Suprapubic skin (tissue), 3 donors: Measurements from ENCODE around the gene PDE6C.

ENCODE experiments used
- CTCF ChIP-seq, 2 donors: fragments of 200-600 bp in 1 of 2; fragments of 450-650 bp in 1 of 2; sonication (generic) in 1 of 2; IDR thresholded peaks; one replicate each; pipeline ENCODE4 v1.5.1; 2016 to 2019; ENCODE audit warnings: antibody characterized with exemption in 2 of 2, mild to moderate bottlenecking in 1 of 2, moderate library complexity in 1 of 2
- EP300 ChIP-seq: sonication (generic); formaldehyde crosslinking; IDR thresholded peaks from one replicate; pipeline ENCODE4 v1.6.1; 2017; ENCODE audit warnings: antibody characterized with exemption
- POLR2A ChIP-seq, 2 donors: fragments of 450-650 bp; IDR thresholded peaks; one replicate each; pipeline ENCODE4 v1.6.1; 2017; ENCODE audit warnings: antibody characterized with exemption in 2 of 2, mild to moderate bottlenecking in 2 of 2, moderate library complexity in 2 of 2

DNA sequence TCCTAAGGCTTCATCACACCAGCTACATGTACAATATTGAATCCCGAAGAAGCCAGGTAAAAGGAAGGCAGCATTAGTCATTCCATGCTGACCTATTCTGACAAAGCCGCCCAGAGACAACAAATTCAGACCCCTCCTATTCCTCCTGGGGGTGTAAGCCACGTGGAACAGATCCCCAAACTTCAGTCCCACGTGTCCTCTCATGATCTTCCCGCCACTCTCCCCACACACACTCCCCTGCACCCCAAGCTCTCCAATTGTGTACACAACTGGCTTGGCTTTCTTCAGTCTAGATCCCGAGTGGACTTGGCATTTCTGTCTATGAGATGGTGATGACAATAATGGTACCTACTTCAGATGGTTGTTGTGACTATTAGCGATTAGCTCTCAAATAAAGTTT is 8.6 kb downstream of the PDE6C start:
- TF ChIP-seq CTCF (IDR thresholded peaks at IDR 0.05) (no peak), POLR2A (IDR thresholded peaks at IDR 0.05) (no peak), EP300 (no peak)
